ENCODE measurements around the gene HSD17B1. TPM values are rescaled to one million over a fixed set of nuclear protein-coding genes. Genes with fewer than 3 reads are reported as not detected.

HSD17B1 gene
- total and polyA plus RNA-seq, 2 donors (not counting 1 experiment from before 2014, with no cell fraction given), result 0.40 to 2.6 TPM

DNA sequence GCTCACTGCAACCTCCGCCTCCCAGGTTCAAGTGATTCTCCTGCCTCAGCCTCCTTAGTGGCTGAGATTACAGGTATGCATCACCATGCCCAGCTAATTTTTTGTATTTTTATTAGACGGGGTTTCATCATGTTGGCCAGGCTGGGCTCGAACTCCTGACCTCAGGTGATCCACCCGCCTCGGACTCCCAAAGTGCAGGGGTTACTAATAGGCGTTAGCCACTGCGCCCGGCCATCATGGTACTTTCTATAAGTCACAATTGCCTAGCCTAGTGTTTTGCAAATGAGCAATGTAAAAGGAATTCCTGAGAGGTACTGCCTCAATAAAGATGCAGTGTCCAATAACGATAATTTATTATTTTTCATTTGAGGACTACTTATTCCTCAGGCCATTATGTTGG is 38.7 kb downstream of the HSD17B1 start:
- Histone ChIP-seq H4K20me1 (ENCODE audit: control insufficient read depth, extremely low read depth, insufficient read depth, low read length) (no peaks in the 10 kb centered on the region), H3K4me1 (ENCODE audit: control insufficient read depth, extremely low read depth, insufficient read depth, low read length) (no peaks in the 10 kb centered on the region), H3K4me3 (replicated peaks in 1 of 4; ENCODE audit: control extremely low read depth in 1 of 4, insufficient read depth in 1 of 4, low read depth in 3 of 4, low read length in 4 of 4) (no peak overlapping the region), H3K27me3 (ENCODE audit: control insufficient read depth, insufficient read depth, low read length) (no peaks in the 10 kb centered on the region), H3K9ac (ENCODE audit: insufficient read depth, low read length) (no peak overlapping the region), H3K79me2 (ENCODE audit: control insufficient read depth, insufficient read depth, low read length) (no peaks in the 10 kb centered on the region), H3K4me2 (ENCODE audit: extremely low read depth, insufficient read depth, low read length) (no peak overlapping the region), H2AFZ (ENCODE audit: low read length) (no peak overlapping the region), H3K27ac (ENCODE audit: insufficient read depth, low read length) (no peak overlapping the region), H3K9me3 (ENCODE audit: control insufficient read depth, insufficient read depth, low read depth, low read length) (no peaks in the 10 kb centered on the region), H3K36me3 (ENCODE audit: control insufficient read depth, insufficient read depth, low read length) (no peaks in the 10 kb centered on the region)
- DNase-seq (ENCODE audit: low read depth in 2 of 2), result no peak
- TF ChIP-seq CTCF (conservative IDR thresholded peaks at IDR 0.05 in 1 of 2, IDR thresholded peaks at IDR 0.05 in 1 of 2; ENCODE audit: low read depth in 1 of 2, low read length in 2 of 2), result no peak

- Histone ChIP-seq H3K36me3 (ENCODE audit: control insufficient read depth, insufficient read depth, low read length) (no peaks in the 10 kb centered on the region), H3K9ac (ENCODE audit: insufficient read depth, low read length) (no peak overlapping the region), H3K27ac (ENCODE audit: insufficient read depth, low read length) (no peak overlapping the region), H3K79me2 (ENCODE audit: control insufficient read depth, insufficient read depth, low read length) (peaks cover 10% of the 10 kb centered on the region), H3K4me2 (ENCODE audit: extremely low read depth, insufficient read depth, low read length) (no peak overlapping the region), H3K4me1 (ENCODE audit: control insufficient read depth, extremely low read depth, insufficient read depth, low read length) (no peaks in the 10 kb centered on the region), H2AFZ (ENCODE audit: low read length) (no peak overlapping the region), H3K9me3 (ENCODE audit: control insufficient read depth, insufficient read depth, low read depth, low read length) (no peaks in the 10 kb centered on the region), H3K4me3 (replicated peaks in 1 of 4; ENCODE audit: control extremely low read depth in 1 of 4, insufficient read depth in 1 of 4, low read depth in 3 of 4, low read length in 4 of 4) (no peak overlapping the region), H4K20me1 (ENCODE audit: control insufficient read depth, extremely low read depth, insufficient read depth, low read length) (peaks cover 1% of the 10 kb centered on the region), H3K27me3 (ENCODE audit: control insufficient read depth, insufficient read depth, low read length) (no peaks in the 10 kb centered on the region)
- no peak for TF ChIP-seq EZH2 (IDR thresholded peaks at IDR 0.05; ENCODE audit: low read length, missing control alignments)
- no peak for TF ChIP-seq CTCF (conservative IDR thresholded peaks at IDR 0.05 in 1 of 2, IDR thresholded peaks at IDR 0.05 in 1 of 2; ENCODE audit: low read depth in 1 of 2, low read length in 2 of 2)
- DNase-seq (ENCODE audit: low read depth in 2 of 2), result no peak
These were observed 43.7 kb downstream of the HSD17B1 start for GRCh38 chr17:42596386-42596785.

GRCh38 chr17:42598905-42599304 is 46.2 kb downstream of the HSD17B1 start:
- H3K9me3 ChIP-seq (ENCODE audit: control insufficient read depth, insufficient read depth, low read depth, low read length), result no peaks in the 10 kb centered on the region
- no peak overlapping the region for H2AFZ ChIP-seq (ENCODE audit: low read length)
- no peak overlapping the region for H3K4me2 ChIP-seq (ENCODE audit: extremely low read depth, insufficient read depth, low read length)
- no peak for DNase-seq (ENCODE audit: low read depth in 2 of 2)
- H3K79me2 ChIP-seq (ENCODE audit: control insufficient read depth, insufficient read depth, low read length), result peaks cover 26% of the 10 kb centered on the region
- no peaks in the 10 kb centered on the region for H3K4me1 ChIP-seq (ENCODE audit: control insufficient read depth, extremely low read depth, insufficient read depth, low read length)
- no peaks in the 10 kb centered on the region for H3K36me3 ChIP-seq (ENCODE audit: control insufficient read depth, insufficient read depth, low read length)
- no peaks in the 10 kb centered on the region for H3K27me3 ChIP-seq (ENCODE audit: control insufficient read depth, insufficient read depth, low read length)
- H3K9ac ChIP-seq (ENCODE audit: insufficient read depth, low read length), result no peak overlapping the region
- H3K27ac ChIP-seq (ENCODE audit: insufficient read depth, low read length), result no peak overlapping the region
- H4K20me1 ChIP-seq (ENCODE audit: control insufficient read depth, extremely low read depth, insufficient read depth, low read length), result peaks cover 1% of the 10 kb centered on the region
- TF ChIP-seq EZH2 (IDR thresholded peaks at IDR 0.05; ENCODE audit: low read length, missing control alignments) (no peak), CTCF (conservative IDR thresholded peaks at IDR 0.05 in 1 of 2, IDR thresholded peaks at IDR 0.05 in 1 of 2; ENCODE audit: low read depth in 1 of 2, low read length in 2 of 2) (no peak)
- no peak overlapping the region for H3K4me3 ChIP-seq (replicated peaks in 1 of 4; ENCODE audit: control extremely low read depth in 1 of 4, insufficient read depth in 1 of 4, low read depth in 3 of 4, low read length in 4 of 4)

All from fibroblast of lung (primary cell).